GM10266 (cell line): ENCODE measurements around the gene CHIC2.

Source experiments
- DNase-seq: peaks from one replicate; pipeline ENCODE4 v3.0.0; 2012; ENCODE audit errors: extremely low spot score
- TF ChIP-seq, protein P1 (sequence below): IDR thresholded peaks from 2 replicates; pipeline ENCODE4 v1.5.1; 2012; ENCODE audit warnings: mild to moderate bottlenecking, low read depth; ENCODE audit not compliant: control insufficient read depth, insufficient read depth; ENCODE audit errors: missing control alignments

The CHIC2 gene

DNA sequence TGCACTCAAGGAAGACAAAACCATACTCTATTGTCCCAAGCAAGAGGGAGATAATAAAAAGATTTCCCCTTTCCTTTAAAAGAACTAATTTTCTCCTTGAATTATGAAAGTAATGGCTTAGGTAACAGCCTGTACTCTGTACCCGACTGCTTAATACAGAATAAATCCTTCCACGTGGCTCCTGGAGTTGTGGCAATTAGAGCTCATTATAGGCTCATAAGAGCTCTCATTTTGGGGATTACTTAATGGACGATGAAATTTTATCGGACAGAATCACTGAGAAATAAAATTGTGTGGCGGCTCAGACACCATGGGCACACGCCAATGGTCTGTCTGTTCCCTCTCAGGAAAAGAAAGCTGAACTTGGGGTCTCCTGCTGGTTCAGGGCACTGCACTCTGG, 32.7 kb upstream of the CHIC2 start:
- TF ChIP-seq, protein P1, sequence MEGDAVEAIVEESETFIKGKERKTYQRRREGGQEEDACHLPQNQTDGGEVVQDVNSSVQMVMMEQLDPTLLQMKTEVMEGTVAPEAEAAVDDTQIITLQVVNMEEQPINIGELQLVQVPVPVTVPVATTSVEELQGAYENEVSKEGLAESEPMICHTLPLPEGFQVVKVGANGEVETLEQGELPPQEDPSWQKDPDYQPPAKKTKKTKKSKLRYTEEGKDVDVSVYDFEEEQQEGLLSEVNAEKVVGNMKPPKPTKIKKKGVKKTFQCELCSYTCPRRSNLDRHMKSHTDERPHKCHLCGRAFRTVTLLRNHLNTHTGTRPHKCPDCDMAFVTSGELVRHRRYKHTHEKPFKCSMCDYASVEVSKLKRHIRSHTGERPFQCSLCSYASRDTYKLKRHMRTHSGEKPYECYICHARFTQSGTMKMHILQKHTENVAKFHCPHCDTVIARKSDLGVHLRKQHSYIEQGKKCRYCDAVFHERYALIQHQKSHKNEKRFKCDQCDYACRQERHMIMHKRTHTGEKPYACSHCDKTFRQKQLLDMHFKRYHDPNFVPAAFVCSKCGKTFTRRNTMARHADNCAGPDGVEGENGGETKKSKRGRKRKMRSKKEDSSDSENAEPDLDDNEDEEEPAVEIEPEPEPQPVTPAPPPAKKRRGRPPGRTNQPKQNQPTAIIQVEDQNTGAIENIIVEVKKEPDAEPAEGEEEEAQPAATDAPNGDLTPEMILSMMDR, result no peak
- DNase-seq, result no peak

DNA sequence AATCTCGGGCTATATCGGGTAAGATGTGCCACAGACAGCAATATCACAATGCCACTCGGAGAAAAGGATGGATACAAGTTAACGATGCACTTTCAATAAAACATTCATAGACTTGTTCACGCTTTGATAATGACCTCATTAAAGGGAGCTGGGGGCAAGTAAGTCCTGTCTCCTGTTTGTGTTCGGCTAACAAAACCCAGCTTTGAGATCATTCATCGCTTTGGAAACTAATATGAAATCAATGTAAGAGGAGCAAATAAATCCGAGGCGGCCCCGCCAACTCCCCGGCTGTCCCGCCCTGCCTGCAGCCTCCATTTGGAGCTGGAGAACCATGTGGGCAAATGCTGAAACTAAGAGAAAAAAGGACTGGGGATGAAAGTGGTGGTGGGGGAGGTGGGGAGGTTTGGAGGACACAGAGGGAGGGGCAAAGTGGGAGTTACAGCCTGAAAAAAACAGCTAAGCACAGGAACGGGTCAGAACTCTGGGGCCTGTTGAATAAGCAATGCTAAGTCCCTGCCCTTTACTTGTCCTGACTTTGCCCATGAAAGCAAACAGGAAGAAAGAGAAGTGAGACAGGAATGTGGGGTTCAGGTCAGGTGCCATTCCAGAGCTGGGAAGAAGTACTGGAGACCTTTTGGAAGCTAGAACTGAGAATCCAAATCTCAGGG, 32.0 kb upstream of the CHIC2 start:
- TF ChIP-seq, protein P1, result no peak
- DNase-seq, result no peak

DNA sequence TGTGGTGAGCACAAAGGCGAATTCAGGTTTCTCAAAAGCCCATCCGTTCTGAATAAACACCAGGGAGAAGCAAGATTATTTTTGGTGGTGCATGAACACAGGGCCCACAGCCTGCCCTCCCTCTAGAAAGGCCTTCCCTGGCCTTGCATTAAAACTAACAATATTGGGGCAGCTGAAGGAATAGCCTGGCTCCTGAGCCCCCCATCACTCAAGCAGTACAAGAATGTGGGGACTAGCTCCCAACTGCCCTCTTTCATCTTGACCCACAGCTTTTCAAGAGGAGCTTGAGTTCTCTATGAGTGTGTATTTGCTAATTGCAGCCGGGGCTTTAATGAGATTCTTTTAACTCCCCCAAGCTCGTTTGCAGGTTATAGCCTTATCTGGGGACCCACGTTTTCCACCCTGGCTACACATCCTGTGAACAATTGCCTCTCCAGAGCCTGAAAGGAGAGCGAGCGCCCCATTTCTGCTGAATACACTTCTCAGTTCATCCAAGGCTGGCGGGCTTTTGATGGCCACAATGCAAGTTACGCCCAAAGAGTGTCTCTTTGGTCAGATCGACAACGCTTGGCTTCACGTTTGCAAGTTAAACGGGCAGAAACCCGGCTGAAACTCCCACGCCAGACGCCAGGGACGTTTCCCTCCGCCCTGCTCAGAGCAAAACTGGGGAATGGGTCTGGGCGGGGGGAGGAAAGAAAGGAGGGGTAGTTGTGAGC, 30.9 kb upstream of the CHIC2 start:
- TF ChIP-seq, protein P1, result no peak

DNA sequence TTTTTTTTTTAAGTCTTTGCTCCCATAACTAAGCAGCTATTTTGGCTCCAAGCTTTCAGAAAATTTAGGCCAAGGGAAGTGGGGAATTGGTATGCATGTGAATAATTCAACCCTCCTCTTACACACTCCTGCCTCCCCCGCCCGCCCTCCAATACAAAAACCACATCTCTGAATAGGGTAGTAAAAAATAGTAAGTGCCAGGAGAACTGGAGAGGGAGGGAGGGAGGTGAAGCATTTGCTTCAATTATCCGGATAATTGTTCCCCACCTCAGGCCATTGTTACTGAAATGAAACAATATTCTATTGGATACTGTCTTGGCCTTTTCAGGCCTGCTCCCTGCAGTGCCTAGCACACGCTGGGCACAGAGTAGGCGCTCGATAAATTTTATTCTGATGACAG, 30.0 kb upstream of the CHIC2 start:
- no peak for DNase-seq
- TF ChIP-seq, protein P1, result no peak

More for the DNA sequence above, 30.9 kb upstream of the CHIC2 start:
- no peak for DNase-seq

DNA sequence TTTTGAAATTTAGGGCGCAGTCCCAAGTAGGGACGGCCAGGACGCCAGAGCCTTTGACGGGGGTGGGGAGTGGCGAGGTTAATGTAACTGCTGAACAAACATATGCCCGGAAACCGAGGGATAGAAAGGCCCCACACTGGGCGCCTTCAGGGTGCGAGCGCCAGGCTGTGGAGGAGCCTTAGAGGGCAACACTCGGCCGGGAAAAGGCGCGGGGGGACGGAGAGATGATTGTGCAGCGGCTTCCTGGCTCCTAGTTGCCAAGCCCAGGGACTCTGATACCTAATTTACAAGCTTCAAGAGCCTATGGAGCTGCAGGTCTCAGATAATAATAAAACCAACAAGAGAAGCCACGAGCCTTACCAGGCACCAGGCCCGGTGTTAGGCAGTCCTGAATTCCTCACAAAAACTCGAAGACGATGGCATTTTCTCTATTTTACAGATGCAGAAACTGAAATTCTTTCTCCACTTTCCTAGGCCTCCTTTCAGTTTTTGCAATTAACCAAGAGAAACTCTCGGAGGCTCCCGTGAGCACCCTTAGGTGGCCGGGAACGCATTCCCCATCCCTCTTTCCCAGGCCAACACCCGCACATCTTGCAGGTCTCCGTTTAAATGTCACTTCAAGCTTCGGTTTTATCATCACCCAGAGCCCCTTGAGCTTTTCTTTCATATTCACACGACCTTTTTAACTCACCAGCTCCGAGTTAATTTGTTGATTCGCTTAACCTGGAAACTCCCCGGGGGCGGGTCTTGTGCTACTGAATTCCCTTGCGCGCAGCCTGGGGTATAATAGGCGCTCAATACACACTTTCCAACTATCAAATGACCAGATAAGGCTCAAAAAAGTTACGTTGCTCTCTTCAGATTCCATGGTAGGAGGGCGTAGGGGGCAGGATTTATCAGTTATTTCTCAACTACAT, 29.2 kb upstream of the CHIC2 start:
- DNase-seq, result no peak
- TF ChIP-seq, protein P1, result no peak

DNA sequence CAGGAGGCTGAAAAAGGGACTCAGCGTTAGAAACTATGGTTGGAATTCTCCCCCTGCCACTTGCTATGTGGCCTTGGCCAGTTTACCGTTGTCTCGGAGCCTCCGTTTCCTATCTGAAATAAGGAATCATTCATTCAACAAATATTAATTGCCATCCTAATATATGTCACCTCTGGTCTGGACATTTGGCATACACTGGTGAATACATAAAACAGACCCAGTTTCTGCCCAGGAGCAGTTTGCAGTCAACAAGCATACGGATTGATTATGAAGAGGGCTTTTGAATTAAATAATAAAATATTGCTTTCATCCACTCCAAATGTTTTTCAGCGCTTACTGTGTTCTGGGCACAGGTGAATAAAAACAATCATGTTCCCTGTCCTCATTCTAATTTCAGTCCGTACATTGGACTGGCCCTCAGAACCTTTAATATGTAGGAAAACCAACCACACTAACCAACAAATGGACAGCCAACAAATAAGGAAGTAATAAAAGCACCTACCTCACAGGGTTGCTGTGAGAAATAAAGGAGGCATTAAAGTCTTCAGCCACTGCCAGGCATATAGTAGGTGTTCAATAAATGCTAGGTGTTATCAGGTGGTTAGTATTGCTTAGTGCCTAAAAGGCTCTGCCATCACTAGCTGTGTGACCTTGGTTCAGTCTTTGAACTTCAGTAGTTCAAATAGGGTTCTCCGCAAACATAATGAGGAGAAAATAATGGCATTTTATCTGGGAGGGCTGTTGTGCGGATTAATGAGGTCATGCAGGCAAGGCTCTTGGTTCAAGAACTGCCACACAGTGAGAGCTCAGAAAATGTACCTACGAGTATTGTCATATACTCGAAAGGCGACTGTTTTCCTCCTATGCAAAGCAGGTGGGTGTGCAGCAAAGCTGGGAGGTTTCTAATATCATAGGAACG, 28.3 kb upstream of the CHIC2 start:
- TF ChIP-seq, protein P1, result no peak
- DNase-seq, result no peak
